Suprapubic skin (tissue), 4 donors: Measurements from ENCODE around the gene SERPINA9.

Experiments used
- EP300 ChIP-seq: sonication (generic); formaldehyde crosslinking; IDR thresholded peaks from one replicate; pipeline ENCODE4 v1.6.1; 2017; ENCODE audit warnings: antibody characterized with exemption
- POLR2A ChIP-seq, 2 donors: fragments of 450-650 bp; IDR thresholded peaks; one replicate each; pipeline ENCODE4 v1.6.1; 2017; ENCODE audit warnings: antibody characterized with exemption in 2 of 2, mild to moderate bottlenecking in 2 of 2, moderate library complexity in 2 of 2
- POLR2AphosphoS5 ChIP-seq, 3 donors: sonication (generic); formaldehyde crosslinking; IDR thresholded peaks; one replicate each; pipeline ENCODE4 v1.6.1; 2017; ENCODE audit warnings: antibody characterized with exemption in 3 of 3
- TF ChIP-seq, protein P1 (sequence below), 2 donors: fragments of 200-600 bp in 1 of 2; fragments of 450-650 bp in 1 of 2; sonication (generic) in 1 of 2; IDR thresholded peaks; one replicate each; pipeline ENCODE4 v1.5.1; 2016 to 2019; ENCODE audit warnings: antibody characterized with exemption in 2 of 2, mild to moderate bottlenecking in 1 of 2, moderate library complexity in 1 of 2

DNA sequence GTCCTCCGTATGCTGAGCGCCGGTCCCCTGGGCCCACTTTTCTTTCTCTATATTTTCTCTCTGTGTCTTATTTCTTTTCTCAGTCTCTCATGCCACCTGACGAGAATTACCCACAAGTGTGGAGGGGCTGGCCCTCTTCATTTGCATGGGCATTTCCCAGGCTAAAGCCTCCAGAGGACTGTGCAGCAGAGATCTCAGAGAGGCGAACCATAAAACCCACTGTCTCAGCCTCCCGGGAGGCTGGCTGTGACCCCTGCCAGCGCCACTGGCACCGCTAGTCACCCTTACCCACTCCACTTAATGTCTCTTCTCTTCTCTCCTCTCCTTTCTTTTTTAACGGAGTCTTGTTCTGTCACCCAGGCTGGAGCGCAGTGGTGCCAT is 7.1 kb upstream of the SERPINA9 start:
- TF ChIP-seq, protein P1, sequence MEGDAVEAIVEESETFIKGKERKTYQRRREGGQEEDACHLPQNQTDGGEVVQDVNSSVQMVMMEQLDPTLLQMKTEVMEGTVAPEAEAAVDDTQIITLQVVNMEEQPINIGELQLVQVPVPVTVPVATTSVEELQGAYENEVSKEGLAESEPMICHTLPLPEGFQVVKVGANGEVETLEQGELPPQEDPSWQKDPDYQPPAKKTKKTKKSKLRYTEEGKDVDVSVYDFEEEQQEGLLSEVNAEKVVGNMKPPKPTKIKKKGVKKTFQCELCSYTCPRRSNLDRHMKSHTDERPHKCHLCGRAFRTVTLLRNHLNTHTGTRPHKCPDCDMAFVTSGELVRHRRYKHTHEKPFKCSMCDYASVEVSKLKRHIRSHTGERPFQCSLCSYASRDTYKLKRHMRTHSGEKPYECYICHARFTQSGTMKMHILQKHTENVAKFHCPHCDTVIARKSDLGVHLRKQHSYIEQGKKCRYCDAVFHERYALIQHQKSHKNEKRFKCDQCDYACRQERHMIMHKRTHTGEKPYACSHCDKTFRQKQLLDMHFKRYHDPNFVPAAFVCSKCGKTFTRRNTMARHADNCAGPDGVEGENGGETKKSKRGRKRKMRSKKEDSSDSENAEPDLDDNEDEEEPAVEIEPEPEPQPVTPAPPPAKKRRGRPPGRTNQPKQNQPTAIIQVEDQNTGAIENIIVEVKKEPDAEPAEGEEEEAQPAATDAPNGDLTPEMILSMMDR (IDR thresholded peaks at IDR 0.05), result no peak
- TF ChIP-seq POLR2A (IDR thresholded peaks at IDR 0.05) (no peak), EP300 (no peak), POLR2AphosphoS5 (IDR thresholded peaks at IDR 0.05) (no peak)
